ENCODE data around the gene MBOAT2. TPM values are rescaled to one million over a fixed set of nuclear protein-coding genes. Genes with fewer than 3 reads are reported as not detected.

Gene MBOAT2
- total RNA-seq, 8 experiments from 2014 or later, result 1.2 to 54.5 (median 28.6) TPM

- peaks cover 4% of the 10 kb centered on the region in 2 donors for H3K4me1 ChIP-seq (replicated peaks in 1 of 2)
- ATAC-seq (replicated peaks in 6 of 8), result no peak
- no peak overlapping the region for H3K27ac ChIP-seq
- in situ Hi-C loops (cut with MboI; ENCODE audit: low pct_unique_long_range_greater_than_20kb in 2 of 9, low sequenced_read_pairs in 9 of 9, unreplicated experiment in 9 of 9), result no loop called here
- 64 to 100% (median 96%) methylated on average over 1 to 3 of the region's 3 CpGs for WGBS, 10 experiments
- no peak overlapping the region for H3K4me3 ChIP-seq
Observed at GRCh38 chr2:8802741-8803140, 200.7 kb downstream of the MBOAT2 start.

Other genes starting within 250 kb of the MBOAT2 start
- 100 to 1,000 TPM in 5 of 8 experiments, 10 to 100 TPM in 3; 33.3 to 202 (median 147) TPM for gene KIDINS220, start 166.1 kb downstream of the MBOAT2 start, total RNA-seq
- gene ASAP2, start 203.1 kb upstream of the MBOAT2 start, total RNA-seq, result 10 to 100 TPM in 7 of 8 experiments, 1 to 10 TPM in 1; 8.5 to 26.7 (median 19.1) TPM